Heart left ventricle (tissue), 13 donors: ENCODE measurements around the gene TOPBP1.

Source experiments
- POLR2A ChIP-seq, 2 donors: fragments of 450-650 bp; IDR thresholded peaks; one replicate each; pipeline ENCODE4 v1.6.1; 2017; ENCODE audit warnings: antibody characterized with exemption in 2 of 2, mild to moderate bottlenecking in 2 of 2, moderate library complexity in 2 of 2
- TF ChIP-seq, protein P1 (sequence below), 12 donors: fragments of 200-600 bp; sonication (generic) in 4 of 12; IDR thresholded peaks; one replicate each; pipeline versions ENCODE4 v1.5.0 to v1.8.0; 2018 to 2022; ENCODE audit warnings: antibody characterized with exemption in 12 of 12, mild to moderate bottlenecking in 5 of 12
- donor health status: ischemic (EF 13 %, LVEDD 7.1; RV severe dilation, severe dysfunction).
- donor health status: DM: no; HTN: yes; CAD: no.
- donor health status: DM: no; HTN: no; CAD: no.
- donor health status: ischemic (EF 25% LVEDD 6.9; RV normal size, moderate dysfunction).
- donor health status: ischemic (EF 25% LVEDD 5.7; RV mildly dilated, moderate dysfunction).
- donor health status: ischemic (EF 35%, LVEDD 5.7; RV mildly dilated, moderate dysfunction).
- donor health status: nonischemic (EF 11% LVEDD 7.7; RV severe dilation, severe dysfunction).
- donor health status: DM: yes; HTN: yes; CAD: no.
- donor health status: PGD.
- donor health status: ischemic (EF 29% LVEDD 5.4; RV normal size, mild dysfunction).
- donor health status: nonischemic (EF 23%, LVEDD 6.1; RV moderate dilation, normal function).

DNA sequence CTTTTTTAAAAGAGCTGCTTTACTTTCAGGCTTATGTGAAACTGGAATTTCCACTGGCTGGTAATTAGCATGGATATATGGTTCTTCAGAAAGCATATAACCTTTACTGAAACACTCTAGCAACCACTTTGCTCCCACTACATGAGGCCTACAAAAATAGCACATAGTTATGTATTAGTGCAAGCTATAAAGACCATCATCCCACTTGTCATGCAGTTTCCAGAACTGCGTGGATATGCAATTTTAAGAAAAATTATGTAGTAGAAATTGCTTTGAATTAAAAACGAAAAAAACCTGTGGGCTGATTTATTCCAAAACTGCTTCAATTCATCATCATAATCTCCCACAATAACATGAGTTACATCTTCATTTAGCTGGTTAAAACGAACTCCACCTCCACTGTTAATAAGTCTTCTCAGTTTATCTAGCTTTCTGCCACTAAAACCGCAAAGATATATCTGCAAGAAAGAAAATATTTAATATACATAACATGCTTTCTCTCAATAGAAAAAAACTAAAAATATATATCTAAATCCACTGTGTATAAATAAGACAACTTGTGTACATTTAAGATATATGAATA, 12.2 kb downstream of the TOPBP1 start:
- TF ChIP-seq, protein P1, sequence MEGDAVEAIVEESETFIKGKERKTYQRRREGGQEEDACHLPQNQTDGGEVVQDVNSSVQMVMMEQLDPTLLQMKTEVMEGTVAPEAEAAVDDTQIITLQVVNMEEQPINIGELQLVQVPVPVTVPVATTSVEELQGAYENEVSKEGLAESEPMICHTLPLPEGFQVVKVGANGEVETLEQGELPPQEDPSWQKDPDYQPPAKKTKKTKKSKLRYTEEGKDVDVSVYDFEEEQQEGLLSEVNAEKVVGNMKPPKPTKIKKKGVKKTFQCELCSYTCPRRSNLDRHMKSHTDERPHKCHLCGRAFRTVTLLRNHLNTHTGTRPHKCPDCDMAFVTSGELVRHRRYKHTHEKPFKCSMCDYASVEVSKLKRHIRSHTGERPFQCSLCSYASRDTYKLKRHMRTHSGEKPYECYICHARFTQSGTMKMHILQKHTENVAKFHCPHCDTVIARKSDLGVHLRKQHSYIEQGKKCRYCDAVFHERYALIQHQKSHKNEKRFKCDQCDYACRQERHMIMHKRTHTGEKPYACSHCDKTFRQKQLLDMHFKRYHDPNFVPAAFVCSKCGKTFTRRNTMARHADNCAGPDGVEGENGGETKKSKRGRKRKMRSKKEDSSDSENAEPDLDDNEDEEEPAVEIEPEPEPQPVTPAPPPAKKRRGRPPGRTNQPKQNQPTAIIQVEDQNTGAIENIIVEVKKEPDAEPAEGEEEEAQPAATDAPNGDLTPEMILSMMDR (IDR thresholded peaks at IDR 0.05), result no peak
- TF ChIP-seq POLR2A (IDR thresholded peaks at IDR 0.05), result no peak
